ENCODE data around the gene DYSF. TPM values are rescaled to one million over a fixed set of nuclear protein-coding genes. Genes with fewer than 3 reads are reported as not detected.

Gene DYSF
- total RNA-seq, 1 experiment from 2014 or later: 0.89 TPM

DNA sequence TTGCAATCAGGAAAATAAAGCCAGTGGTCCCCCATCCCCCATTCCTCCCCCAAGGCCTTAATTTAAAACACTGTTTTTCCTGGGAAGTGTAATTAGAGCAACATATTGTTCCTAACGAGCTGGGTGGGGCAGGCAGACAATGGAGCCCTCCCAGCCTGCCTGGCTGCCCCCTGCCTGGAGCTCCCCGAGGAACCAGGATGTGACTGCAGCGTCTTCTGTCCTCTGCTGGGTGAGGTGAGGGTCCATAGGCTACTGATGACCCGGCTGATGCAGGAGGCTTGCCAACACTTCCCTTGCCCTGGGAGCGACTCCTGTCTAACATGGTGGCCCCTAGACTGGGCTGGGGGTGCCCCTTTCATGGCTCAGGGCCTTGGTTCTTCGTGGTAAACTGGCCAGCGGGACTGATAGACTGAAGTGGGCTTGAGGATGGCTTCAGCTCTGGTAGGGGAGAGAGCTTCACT lies 152.4 kb downstream of the DYSF start:
- no peak overlapping the region for H3K27ac ChIP-seq (ENCODE audit: low read depth, low read length)
- no TSS peak for BruUV-seq (replicated peaks)
- ChIA-PET POLR2A (no interaction called here), RAD21 (ENCODE audit: low non-redundant PET in 1 of 2, low total read pairs in 2 of 2, uncharacterized antibody in 2 of 2, unreplicated experiment in 2 of 2) (no interaction called here), CTCF (no interaction called here)
- H3K9me3 ChIP-seq (ENCODE audit: control insufficient read depth in 1 of 2, insufficient read depth in 1 of 2, low read depth in 1 of 2, low read length in 2 of 2): no peaks in the 10 kb centered on the region
- H4K20me1 ChIP-seq (ENCODE audit: insufficient read depth): no peaks in the 10 kb centered on the region
- no peak overlapping the region for H3K4me2 ChIP-seq (ENCODE audit: low read length)
- H3K4me1 ChIP-seq (ENCODE audit: control insufficient read depth in 1 of 2, insufficient read depth in 2 of 2, low read length in 2 of 2): no peaks in the 10 kb centered on the region
- H3K4me3 ChIP-seq (replicated peaks in 1 of 2; ENCODE audit: low read depth in 1 of 2, low read length in 2 of 2): no peak overlapping the region
- no peaks in the 10 kb centered on the region for H3K9me2 ChIP-seq (ENCODE audit: insufficient read depth)
- no peaks in the 10 kb centered on the region for H3K79me2 ChIP-seq (ENCODE audit: insufficient read depth, low read length)
- DNase-seq (ENCODE audit: low read depth, low spot score) (no peak), ATAC-seq (no peak)
- peaks cover 14% of the 10 kb centered on the region; the same call in 1 of the 2 replicates for H3K27me3 ChIP-seq (ENCODE audit: insufficient read depth, low read length)
- H3K36me3 ChIP-seq (ENCODE audit: control insufficient read depth in 1 of 2, insufficient read depth in 2 of 2, low read length in 2 of 2): no peaks in the 10 kb centered on the region
- no peak overlapping the region for H3K9ac ChIP-seq (ENCODE audit: low read length)
- no peak overlapping the region for H2AFZ ChIP-seq (ENCODE audit: low read depth, low read length, poor library complexity, severe bottlenecking)
- intact Hi-C loops (cut with micrococcal nuclease): no loop called here
- TF ChIP-seq JUND (IDR thresholded peaks at IDR 0.05): no peak

DNA sequence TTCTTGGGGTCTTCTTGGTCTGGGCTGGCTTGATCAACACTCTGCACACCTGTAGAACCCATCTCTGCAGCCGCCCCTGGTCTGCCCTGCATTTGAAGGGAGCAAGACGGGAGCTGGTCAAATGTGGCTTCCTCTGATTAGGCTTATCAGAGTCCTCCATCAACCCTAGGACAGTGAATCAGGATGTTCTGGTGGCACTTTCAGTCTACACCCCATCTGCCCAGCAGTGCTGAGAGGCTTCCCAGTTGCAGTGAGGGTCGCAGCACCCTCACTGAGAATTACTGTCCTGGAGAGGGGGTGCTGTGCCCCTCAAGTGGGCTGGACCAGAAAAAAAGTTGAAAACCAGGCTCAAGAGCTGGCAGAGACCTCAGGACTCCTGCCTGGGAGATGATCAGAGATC lies 152.9 kb downstream of the DYSF start:
- Histone ChIP-seq H2AFZ (ENCODE audit: low read depth, low read length, poor library complexity, severe bottlenecking) (no peak overlapping the region), H3K27me3 (ENCODE audit: insufficient read depth, low read length) (peaks cover 14% of the 10 kb centered on the region; the same call in 1 of the 2 replicates), H3K4me3 (replicated peaks in 1 of 2; ENCODE audit: low read depth in 1 of 2, low read length in 2 of 2) (no peak overlapping the region), H3K4me2 (ENCODE audit: low read length) (no peak overlapping the region), H4K20me1 (ENCODE audit: insufficient read depth) (no peaks in the 10 kb centered on the region), H3K79me2 (ENCODE audit: insufficient read depth, low read length) (no peaks in the 10 kb centered on the region), H3K9me2 (ENCODE audit: insufficient read depth) (no peaks in the 10 kb centered on the region), H3K9ac (ENCODE audit: low read length) (no peak overlapping the region), H3K27ac (ENCODE audit: low read depth, low read length) (no peak overlapping the region), H3K4me1 (ENCODE audit: control insufficient read depth in 1 of 2, insufficient read depth in 2 of 2, low read length in 2 of 2) (no peaks in the 10 kb centered on the region), H3K9me3 (ENCODE audit: control insufficient read depth in 1 of 2, insufficient read depth in 1 of 2, low read depth in 1 of 2, low read length in 2 of 2) (no peaks in the 10 kb centered on the region), H3K36me3 (ENCODE audit: control insufficient read depth in 1 of 2, insufficient read depth in 2 of 2, low read length in 2 of 2) (no peaks in the 10 kb centered on the region)
- intact Hi-C loops (cut with micrococcal nuclease): no loop called here
- no peak for ATAC-seq
- no TSS peak for BruUV-seq (replicated peaks)
- no peak for DNase-seq (ENCODE audit: low read depth, low spot score)
- RAD21 ChIA-PET (ENCODE audit: low non-redundant PET in 1 of 2, low total read pairs in 2 of 2, uncharacterized antibody in 2 of 2, unreplicated experiment in 2 of 2): no interaction called here
- CTCF ChIA-PET: no interaction called here
- POLR2A ChIA-PET: no interaction called here
- TF ChIP-seq, protein P1, sequence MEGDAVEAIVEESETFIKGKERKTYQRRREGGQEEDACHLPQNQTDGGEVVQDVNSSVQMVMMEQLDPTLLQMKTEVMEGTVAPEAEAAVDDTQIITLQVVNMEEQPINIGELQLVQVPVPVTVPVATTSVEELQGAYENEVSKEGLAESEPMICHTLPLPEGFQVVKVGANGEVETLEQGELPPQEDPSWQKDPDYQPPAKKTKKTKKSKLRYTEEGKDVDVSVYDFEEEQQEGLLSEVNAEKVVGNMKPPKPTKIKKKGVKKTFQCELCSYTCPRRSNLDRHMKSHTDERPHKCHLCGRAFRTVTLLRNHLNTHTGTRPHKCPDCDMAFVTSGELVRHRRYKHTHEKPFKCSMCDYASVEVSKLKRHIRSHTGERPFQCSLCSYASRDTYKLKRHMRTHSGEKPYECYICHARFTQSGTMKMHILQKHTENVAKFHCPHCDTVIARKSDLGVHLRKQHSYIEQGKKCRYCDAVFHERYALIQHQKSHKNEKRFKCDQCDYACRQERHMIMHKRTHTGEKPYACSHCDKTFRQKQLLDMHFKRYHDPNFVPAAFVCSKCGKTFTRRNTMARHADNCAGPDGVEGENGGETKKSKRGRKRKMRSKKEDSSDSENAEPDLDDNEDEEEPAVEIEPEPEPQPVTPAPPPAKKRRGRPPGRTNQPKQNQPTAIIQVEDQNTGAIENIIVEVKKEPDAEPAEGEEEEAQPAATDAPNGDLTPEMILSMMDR (IDR thresholded peaks at IDR 0.05 in 2 of 3, conservative IDR thresholded peaks at IDR 0.05 in 1 of 3; ENCODE audit: borderline replicate concordance in 1 of 3, insufficient read depth in 1 of 3, low read depth in 2 of 3, low read length in 2 of 3): no peak
- no peak for TF ChIP-seq ZNF274 (IDR thresholded peaks at IDR 0.05; ENCODE audit: low read depth, low read length)
- no peak for TF ChIP-seq SRF (IDR thresholded peaks at IDR 0.05; ENCODE audit: low read depth)
